ENCODE measurements around the gene DGKI. TPM values are rescaled to one million over a fixed set of nuclear protein-coding genes. Genes with fewer than 3 reads are reported as not detected.

The DGKI gene
- total RNA-seq, 2 experiments from 2014 or later, result 0.53 to 0.91 TPM

- no peaks in the 10 kb centered on the region for H3K4me1 Mint-ChIP-seq
- no peak overlapping the region for H3K27ac Mint-ChIP-seq
- H3K36me3 Mint-ChIP-seq (ENCODE audit: low read depth), result no peaks in the 10 kb centered on the region
- ChIA-PET CTCF (no interaction called here), POLR2A (no interaction called here)
- DNase-seq, result no peak
- H3K9me3 Mint-ChIP-seq, result no peaks in the 10 kb centered on the region
- H3K4me3 Mint-ChIP-seq, result no peak overlapping the region
- H3K27me3 Mint-ChIP-seq, result peaks cover 2% of the 10 kb centered on the region
Measured at GRCh38 chr7:137755427-137755826, 91.3 kb downstream of the DGKI start.

DNA sequence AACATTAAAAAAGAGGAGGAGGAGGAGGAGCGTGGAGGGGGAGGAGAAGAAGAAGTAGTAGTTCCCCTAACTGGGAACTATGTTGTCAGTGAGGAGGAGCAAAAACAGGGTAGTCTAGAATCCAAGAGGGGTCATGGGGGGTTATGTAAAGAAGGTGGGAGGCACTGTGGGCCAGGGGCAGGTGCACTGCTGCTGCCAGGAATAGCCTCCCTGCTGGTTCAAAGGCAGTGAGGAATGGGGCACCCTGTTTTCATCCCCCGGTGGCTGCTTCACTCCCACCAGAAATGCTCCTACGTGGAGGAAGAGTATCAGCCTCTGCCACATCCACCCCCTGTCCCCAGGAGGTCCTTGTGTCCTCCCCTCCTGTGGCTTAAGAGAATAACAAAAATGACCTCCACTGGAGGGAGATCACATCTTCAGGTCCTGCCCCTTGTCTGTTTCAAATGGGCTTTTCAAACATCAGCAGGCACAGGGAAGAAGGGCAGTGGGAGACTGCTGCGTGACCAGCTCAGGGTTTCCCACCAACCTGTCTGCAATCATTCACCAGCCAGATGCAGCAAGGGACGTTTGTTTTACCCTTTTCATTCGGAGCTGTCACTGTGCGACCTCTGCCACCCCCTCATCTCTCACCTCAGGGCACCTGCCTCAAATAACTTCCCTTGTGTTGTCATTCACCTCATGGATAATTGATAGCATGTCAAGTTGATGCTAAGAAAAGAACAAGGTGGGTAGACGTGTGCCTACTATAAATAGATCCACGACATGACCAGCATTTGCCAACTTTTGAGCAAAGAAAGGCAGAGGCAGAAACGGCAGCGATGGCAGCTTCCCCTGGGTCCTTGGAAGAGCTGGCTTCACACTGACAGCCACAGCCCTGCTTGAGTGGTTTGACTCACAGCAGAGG, 92.6 kb downstream of the DGKI start:
- H3K27ac Mint-ChIP-seq, result no peak overlapping the region
- no peaks in the 10 kb centered on the region for H3K36me3 Mint-ChIP-seq (ENCODE audit: low read depth)
- H3K4me3 Mint-ChIP-seq, result no peak overlapping the region
- H3K9me3 Mint-ChIP-seq, result no peaks in the 10 kb centered on the region
- H3K27me3 Mint-ChIP-seq, result peaks cover 2% of the 10 kb centered on the region
- CTCF ChIA-PET, result no interaction called here
- POLR2A ChIA-PET, result no interaction called here
- DNase-seq, result no peak
- no peaks in the 10 kb centered on the region for H3K4me1 Mint-ChIP-seq

DNA sequence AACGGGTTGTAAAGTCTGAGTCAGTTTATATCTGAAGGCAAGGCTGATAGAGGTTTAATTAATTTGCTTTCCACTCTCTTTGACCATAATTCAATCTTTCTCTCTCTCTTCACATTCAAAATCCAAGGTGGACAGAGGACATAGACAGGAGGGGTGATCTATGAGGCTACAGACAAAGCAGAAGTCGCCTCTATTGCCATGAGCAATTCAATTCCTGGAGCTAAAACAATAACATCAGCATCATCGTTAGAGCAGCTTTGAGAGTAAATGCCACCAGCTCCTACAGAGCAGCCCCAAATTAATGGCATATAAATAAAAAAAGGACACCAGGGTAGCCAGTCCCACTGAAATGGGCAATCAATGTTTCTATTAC, 93.2 kb downstream of the DGKI start:
- H3K27me3 Mint-ChIP-seq, result peaks cover 2% of the 10 kb centered on the region
- no peak for DNase-seq
- H3K36me3 Mint-ChIP-seq (ENCODE audit: low read depth), result no peaks in the 10 kb centered on the region
- ChIA-PET CTCF (no interaction called here), POLR2A (no interaction called here)
- no peaks in the 10 kb centered on the region for H3K4me1 Mint-ChIP-seq
- no peaks in the 10 kb centered on the region for H3K9me3 Mint-ChIP-seq
- H3K27ac Mint-ChIP-seq, result no peak overlapping the region
- no peak overlapping the region for H3K4me3 Mint-ChIP-seq

DNA sequence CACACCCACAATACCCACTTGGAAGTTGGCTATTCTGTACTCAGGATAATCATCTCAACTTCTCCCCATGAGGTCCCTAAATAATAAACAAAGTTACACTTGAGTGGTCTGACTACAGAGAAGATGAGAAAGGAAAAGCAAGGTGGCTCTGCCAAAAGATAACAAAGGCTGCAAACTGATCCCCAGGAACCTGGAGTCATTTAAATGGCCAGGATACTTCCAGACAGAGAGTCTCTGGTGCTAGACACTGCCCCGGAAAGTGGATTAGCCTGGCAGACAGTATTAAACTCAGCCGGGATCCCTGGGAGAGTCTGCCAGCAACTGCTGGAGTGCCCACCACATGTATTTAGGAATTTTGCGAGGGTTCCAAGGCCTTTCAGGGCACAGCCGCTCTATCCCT, 93.7 kb downstream of the DGKI start:
- ChIA-PET POLR2A (no interaction called here), CTCF (no interaction called here)
- no peak for DNase-seq
- no peaks in the 10 kb centered on the region for H3K4me1 Mint-ChIP-seq
- H3K9me3 Mint-ChIP-seq, result no peaks in the 10 kb centered on the region
- H3K36me3 Mint-ChIP-seq (ENCODE audit: low read depth), result no peaks in the 10 kb centered on the region
- H3K4me3 Mint-ChIP-seq, result no peak overlapping the region
- H3K27me3 Mint-ChIP-seq, result peaks cover 2% of the 10 kb centered on the region
- H3K27ac Mint-ChIP-seq, result no peak overlapping the region

DNA sequence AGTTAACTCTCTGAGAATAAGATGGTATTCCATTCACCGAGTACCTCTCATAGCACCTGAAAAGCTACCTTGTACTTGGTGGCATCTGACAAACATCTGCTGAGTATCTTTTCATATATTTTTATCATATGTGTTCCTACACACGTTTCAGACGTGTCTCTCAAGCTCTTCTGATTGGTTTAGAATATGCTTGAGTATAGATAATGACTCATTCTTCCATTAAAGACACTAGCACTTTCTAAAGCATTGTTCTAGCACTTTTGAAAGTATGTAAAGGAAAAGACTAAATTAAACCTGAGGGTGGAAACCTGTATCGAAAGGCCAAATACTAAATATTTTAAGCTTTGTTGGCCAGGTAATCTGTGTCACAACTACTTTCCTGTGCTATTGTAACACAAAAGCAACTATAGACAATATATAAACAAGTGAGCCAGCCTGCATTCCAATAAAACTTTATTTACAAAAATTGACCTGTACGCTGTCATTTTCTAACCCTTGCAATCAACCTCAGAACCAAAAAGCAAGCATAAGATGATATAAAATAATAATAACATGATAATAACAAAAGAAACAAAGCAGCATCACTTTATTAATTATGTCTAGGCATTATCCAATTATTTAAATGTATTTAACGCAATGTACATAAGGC, 95.3 kb downstream of the DGKI start:
- POLR2A ChIA-PET, result no interaction called here
- no peaks in the 10 kb centered on the region for H3K4me1 Mint-ChIP-seq
- CTCF ChIA-PET, result no interaction called here
- DNase-seq, result no peak
- H3K9me3 Mint-ChIP-seq, result no peaks in the 10 kb centered on the region
- H3K4me3 Mint-ChIP-seq, result no peak overlapping the region
- no peak overlapping the region for H3K27ac Mint-ChIP-seq
- peaks cover 2% of the 10 kb centered on the region for H3K27me3 Mint-ChIP-seq
- no peaks in the 10 kb centered on the region for H3K36me3 Mint-ChIP-seq (ENCODE audit: low read depth)

DNA sequence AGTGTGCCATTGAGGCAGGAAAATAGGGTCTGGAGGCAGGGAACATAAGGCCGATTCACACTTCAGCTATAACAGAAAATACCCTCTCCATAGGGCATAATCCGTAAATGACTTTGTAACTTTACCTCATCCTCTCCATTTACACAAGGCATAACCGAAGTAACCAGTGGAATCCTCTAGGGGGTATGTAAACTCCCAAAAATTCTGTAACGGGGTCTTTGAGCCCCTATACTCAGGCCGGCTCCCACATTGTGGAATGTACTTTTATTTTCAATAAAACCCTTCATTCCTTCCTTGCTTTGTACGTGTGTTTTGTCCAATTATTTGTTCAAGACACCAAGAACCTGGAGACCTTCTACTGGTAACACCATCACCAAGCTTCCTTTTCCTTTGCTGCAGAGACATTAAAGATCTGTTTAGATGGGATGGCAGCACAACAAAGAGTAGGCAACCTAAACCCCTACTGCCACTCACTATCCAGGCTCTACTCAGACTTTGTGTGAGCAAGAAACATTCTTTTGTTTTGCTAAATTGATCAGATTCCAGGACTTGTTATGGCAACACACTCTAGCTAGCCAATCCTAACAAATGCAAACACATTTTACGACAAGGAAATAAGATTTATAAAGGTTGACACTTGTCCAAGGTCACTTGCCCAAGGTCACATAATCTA, 99.3 kb downstream of the DGKI start:
- Mint-ChIP-seq H3K36me3 (ENCODE audit: low read depth) (no peaks in the 10 kb centered on the region), H3K4me3 (no peak overlapping the region), H3K27ac (no peak overlapping the region), H3K9me3 (peaks cover 3% of the 10 kb centered on the region), H3K4me1 (no peaks in the 10 kb centered on the region), H3K27me3 (no peaks in the 10 kb centered on the region)
- CTCF ChIA-PET, result interaction anchor here (0.6 kb wide), 1 partner anchor 269 kb away, joined by 4 read pairs; no protein-coding TSS in a partner anchor
- POLR2A ChIA-PET, result no interaction called here
- DNase-seq, result no peak

- Mint-ChIP-seq H3K9me3 (peaks cover 3% of the 10 kb centered on the region), H3K27me3 (no peaks in the 10 kb centered on the region), H3K27ac (no peak overlapping the region), H3K4me1 (no peaks in the 10 kb centered on the region), H3K4me3 (no peak overlapping the region), H3K36me3 (ENCODE audit: low read depth) (no peaks in the 10 kb centered on the region)
- DNase-seq, result no peak
- ChIA-PET POLR2A (no interaction called here), CTCF (no interaction called here)
Measured at GRCh38 chr7:137743021-137743420, 103.8 kb downstream of the DGKI start.

GRCh38 chr7:137742051-137742450, 104.7 kb downstream of the DGKI start:
- ChIA-PET CTCF (no interaction called here), POLR2A (no interaction called here)
- Mint-ChIP-seq H3K4me3 (no peak overlapping the region), H3K36me3 (ENCODE audit: low read depth) (no peaks in the 10 kb centered on the region), H3K27ac (no peak overlapping the region), H3K9me3 (peaks cover 3% of the 10 kb centered on the region), H3K4me1 (no peaks in the 10 kb centered on the region), H3K27me3 (no peaks in the 10 kb centered on the region)
- no peak for DNase-seq

- Mint-ChIP-seq H3K4me3 (no peak overlapping the region), H3K4me1 (no peaks in the 10 kb centered on the region), H3K27me3 (no peaks in the 10 kb centered on the region), H3K9me3 (peaks cover 3% of the 10 kb centered on the region), H3K36me3 (ENCODE audit: low read depth) (no peaks in the 10 kb centered on the region), H3K27ac (no peak overlapping the region)
- ChIA-PET POLR2A (no interaction called here), CTCF (no interaction called here)
- DNase-seq, result no peak
Measured at GRCh38 chr7:137741443-137741842, 105.3 kb downstream of the DGKI start.

DNA sequence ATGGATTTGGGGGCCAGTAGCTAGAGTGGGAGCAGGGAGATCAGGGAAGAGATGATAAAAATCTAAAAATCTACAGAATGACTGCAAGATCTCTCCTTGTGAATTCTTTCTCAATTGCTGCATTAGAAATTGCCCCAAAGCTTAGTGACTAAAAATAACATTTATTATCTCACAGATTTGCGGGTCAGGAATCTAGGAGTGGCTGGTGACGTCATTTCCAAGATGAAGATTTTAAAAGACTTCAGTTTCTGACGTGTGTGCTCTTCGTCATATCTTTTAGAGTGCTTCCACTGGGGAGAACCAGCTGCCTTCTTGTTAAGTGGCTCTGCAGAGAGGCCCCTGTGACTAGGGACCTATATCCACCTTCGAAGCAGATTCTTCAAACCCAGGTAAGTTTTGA, 112.6 kb downstream of the DGKI start:
- no peak for DNase-seq
- no peak overlapping the region for H3K27ac Mint-ChIP-seq
- H3K4me3 Mint-ChIP-seq, result no peak overlapping the region
- CTCF ChIA-PET, result no interaction called here
- no peaks in the 10 kb centered on the region for H3K27me3 Mint-ChIP-seq
- H3K9me3 Mint-ChIP-seq, result no peaks in the 10 kb centered on the region
- H3K36me3 Mint-ChIP-seq (ENCODE audit: low read depth), result no peaks in the 10 kb centered on the region
- POLR2A ChIA-PET, result no interaction called here
- H3K4me1 Mint-ChIP-seq, result no peaks in the 10 kb centered on the region

DNA sequence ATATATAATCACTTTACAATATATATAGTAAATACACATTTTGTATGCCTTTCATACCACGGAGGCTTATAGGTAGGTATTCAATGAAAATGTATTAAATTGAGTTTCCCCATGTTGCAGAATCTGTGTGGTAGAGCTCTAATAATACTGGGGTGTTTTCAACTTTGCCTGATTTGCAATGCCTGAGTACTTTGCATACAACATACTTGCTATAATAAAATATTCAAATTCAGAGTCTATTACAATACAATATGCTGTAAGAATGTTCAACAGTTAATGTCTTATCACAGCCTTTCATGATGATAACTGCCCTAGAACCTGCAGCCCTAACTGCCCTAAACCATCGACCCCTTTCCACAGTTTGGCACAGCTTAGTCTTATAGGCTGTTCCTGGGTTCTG, 114.6 kb downstream of the DGKI start:
- Mint-ChIP-seq H3K27me3 (no peaks in the 10 kb centered on the region), H3K36me3 (ENCODE audit: low read depth) (no peaks in the 10 kb centered on the region), H3K4me3 (no peak overlapping the region), H3K4me1 (no peaks in the 10 kb centered on the region), H3K27ac (no peak overlapping the region), H3K9me3 (no peaks in the 10 kb centered on the region)
- no peak for DNase-seq
- CTCF ChIA-PET, result no interaction called here
- POLR2A ChIA-PET, result no interaction called here

DNA sequence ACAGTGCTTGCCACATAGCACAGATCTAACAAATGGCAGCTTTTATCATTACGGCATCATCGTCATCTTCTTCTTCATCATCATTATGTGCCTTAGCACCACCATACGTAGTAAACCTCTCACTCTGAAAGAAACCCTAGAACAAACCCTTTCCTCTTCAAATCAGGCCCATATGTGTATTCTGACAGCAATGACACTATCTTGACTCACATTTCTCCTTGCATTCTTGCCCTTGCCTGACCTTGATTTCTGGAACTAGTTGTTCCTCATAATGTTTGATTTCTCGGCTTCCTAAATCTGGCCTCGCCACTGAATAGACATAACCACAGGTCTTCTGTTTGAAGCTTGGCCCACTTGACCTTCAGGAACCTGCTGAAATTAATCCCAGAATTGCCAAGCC, 115.3 kb downstream of the DGKI start:
- Mint-ChIP-seq H3K36me3 (ENCODE audit: low read depth) (no peaks in the 10 kb centered on the region), H3K4me1 (no peaks in the 10 kb centered on the region), H3K27me3 (no peaks in the 10 kb centered on the region), H3K9me3 (no peaks in the 10 kb centered on the region), H3K27ac (no peak overlapping the region), H3K4me3 (no peak overlapping the region)
- ChIA-PET POLR2A (no interaction called here), CTCF (no interaction called here)
- no peak for DNase-seq

GRCh38 chr7:137728426-137728825, 118.3 kb downstream of the DGKI start:
- H3K4me1 Mint-ChIP-seq, result no peaks in the 10 kb centered on the region
- CTCF ChIA-PET, result interaction anchor here (1.1 kb wide), 1 partner anchor 72 kb away, joined by 3 read pairs; no protein-coding TSS in a partner anchor
- POLR2A ChIA-PET, result no interaction called here

DNA sequence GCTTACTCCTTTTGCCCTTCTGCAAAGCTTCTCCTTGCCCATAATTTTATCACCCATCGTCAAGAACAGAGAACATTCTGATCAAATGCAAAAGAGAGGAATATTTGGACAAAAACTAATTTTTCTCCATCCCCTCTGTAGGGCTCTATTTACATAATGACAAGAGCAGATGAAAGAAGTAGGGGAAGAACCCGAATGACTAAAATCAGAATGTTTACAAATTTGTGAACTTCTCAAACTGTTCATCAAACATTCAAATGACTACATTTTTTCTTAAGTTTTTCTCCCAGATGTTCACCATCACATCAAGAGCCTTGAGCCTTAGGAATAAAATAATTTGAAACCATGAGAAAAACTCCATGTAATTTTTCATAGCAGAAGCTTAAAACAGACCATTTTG, 119.4 kb downstream of the DGKI start:
- POLR2A ChIA-PET, result no interaction called here
- Mint-ChIP-seq H3K27me3 (no peaks in the 10 kb centered on the region), H3K4me3 (no peak overlapping the region), H3K36me3 (ENCODE audit: low read depth) (no peaks in the 10 kb centered on the region), H3K4me1 (no peaks in the 10 kb centered on the region), H3K9me3 (no peaks in the 10 kb centered on the region), H3K27ac (no peak overlapping the region)
- no peak for DNase-seq
- CTCF ChIA-PET, result no interaction called here

More at GRCh38 chr7:137728426-137728825, 118.3 kb downstream of the DGKI start:
- no peaks in the 10 kb centered on the region for H3K36me3 Mint-ChIP-seq (ENCODE audit: low read depth)
- H3K9me3 Mint-ChIP-seq, result no peaks in the 10 kb centered on the region
- H3K27me3 Mint-ChIP-seq, result no peaks in the 10 kb centered on the region
- no peak for DNase-seq
- no peak overlapping the region for H3K4me3 Mint-ChIP-seq
- H3K27ac Mint-ChIP-seq, result no peak overlapping the region

Measured in activated CD4-positive, alpha-beta memory T cell treated with anti-CD3 and anti-CD28 coated beads, Interleukin-2, amount 10 ng/mL, durations not matched to agents 7 days and 5 days (primary cell).